Smooth muscle cell (in vitro differentiated cells): ENCODE results near the gene SLIT1. TPM values are rescaled to one million over a fixed set of nuclear protein-coding genes. Genes with fewer than 3 reads are reported as not detected.
A peak's percentile ranks its signal among the peaks of the same experiment; 100 is the strongest.

Experiments used
- DNase-seq: peaks from one replicate; lab custom pipeline; 2025; ENCODE audit not compliant: unreplicated experiment; lab: John Stamatoyannopoulos, UW
- H2AFZ ChIP-seq: fragments of 200-600 bp; sonication (generic); 2 replicates; pipeline ENCODE4 v1.6.0; 2016; ENCODE audit warnings: antibody characterized with exemption, low read depth, mild to moderate bottlenecking
- H3F3A ChIP-seq: fragments of 200-600 bp; sonication (generic); 2 replicates; pipeline ENCODE4 v1.6.0; 2017; ENCODE audit warnings: antibody characterized with exemption, low read depth
- H3K27ac ChIP-seq: fragments of 200-600 bp; sonication (generic); 2 replicates; pipeline ENCODE4 v1.5.1; 2016; ENCODE audit warnings: low read depth, mild to moderate bottlenecking
- H3K27me3 ChIP-seq: fragments of 200-600 bp; sonication (generic); 2 replicates; pipeline ENCODE4 v1.6.1; 2016; ENCODE audit warnings: low read depth, mild to moderate bottlenecking
- H3K36me3 ChIP-seq: fragments of 200-600 bp; sonication (generic); 2 replicates; pipeline ENCODE4 v1.5.1; 2016; ENCODE audit warnings: low read depth
- H3K4me1 ChIP-seq: fragments of 200-600 bp; sonication (generic); 2 replicates; pipeline ENCODE4 v1.5.1; 2016; ENCODE audit warnings: low read depth
- H3K4me2 ChIP-seq: fragments of 200-600 bp; sonication (generic); 2 replicates; pipeline ENCODE4 v1.6.0; 2016; ENCODE audit warnings: mild to moderate bottlenecking
- H3K4me3 ChIP-seq: fragments of 200-600 bp; sonication (generic); 2 replicates; pipeline ENCODE4 v1.5.1; 2016; ENCODE audit warnings: mild to moderate bottlenecking
- H3K79me2 ChIP-seq: fragments of 200-600 bp; sonication (generic); 2 replicates; pipeline ENCODE4 v1.6.0; 2016; ENCODE audit warnings: low read depth, mild to moderate bottlenecking
- H3K9ac ChIP-seq: fragments of 200-600 bp; sonication (generic); 2 replicates; pipeline ENCODE4 v1.6.0; 2016; ENCODE audit warnings: low read depth
- H3K9me3 ChIP-seq: fragments of 200-600 bp; sonication (generic); replicated peaks from 2 replicates; pipeline ENCODE4 v1.5.1; 2016; ENCODE audit warnings: low read depth
- H4K20me1 ChIP-seq: fragments of 200-600 bp; sonication (generic); 2 replicates; pipeline ENCODE4 v1.6.0; 2016; ENCODE audit warnings: low read depth
- CTCF ChIP-seq: fragments of 200-600 bp; sonication (generic); IDR thresholded peaks from 2 replicates; pipeline ENCODE4 v1.5.1; 2017; ENCODE audit warnings: borderline replicate concordance, mild to moderate bottlenecking, antibody characterized with exemption; ENCODE audit not compliant: insufficient read depth, poor library complexity, severe bottlenecking
- WGBS: methylation state at CpG from one replicate; pipeline ENCODE4 v1.1.7; 2016; ENCODE audit warnings: low lambda C conversion rate; 5-methylcytosine and 5-hydroxymethylcytosine counted together
- polyA plus RNA-seq: library from polyadenylated mRNA; unstranded; fragments of >200 nt; fragmentation: Nextera tagmentation; extraction: Ambion mirVana; gene quantifications from 2 replicates; pipeline ENCODE4 v1.2.1, GENCODE V29; 2016
- total RNA-seq: library from RNA; depleted of rRNA; stranded (reverse); fragments of >200 nt; gene quantifications from 2 replicates; pipeline ENCODE4 v1.2.3, GENCODE V29; 2014

SLIT1 gene
- total and polyA plus RNA-seq, 2 experiments from 2014 or later = 0.15 TPM; not detected in 1

GRCh38 chr10:97081621-97082235 is 104.0 kb downstream of the SLIT1 start:
- H2AFZ ChIP-seq = no peak overlapping the region
- WGBS = 15% methylated on average over 6 of the region's 6 CpGs
- H3K4me1 ChIP-seq = no peaks in the 10 kb centered on the region
- H3K27ac ChIP-seq = no peak overlapping the region
- H3K4me3 ChIP-seq = no peak overlapping the region
- no peaks in the 10 kb centered on the region for H3K9me3 ChIP-seq
- no peaks in the 10 kb centered on the region for H3K36me3 ChIP-seq
- no peaks in the 10 kb centered on the region for H3F3A ChIP-seq
- peak; percentile 73 for TF ChIP-seq CTCF
- H3K27me3 ChIP-seq = peaks cover 14% of the 10 kb centered on the region
- no peaks in the 10 kb centered on the region for H3K79me2 ChIP-seq
- peak; percentile 23 for DNase-seq
- H3K9ac ChIP-seq = no peak overlapping the region
- no peak overlapping the region for H3K4me2 ChIP-seq
- no peaks in the 10 kb centered on the region for H4K20me1 ChIP-seq

GRCh38 chr10:97080051-97080776 is 105.5 kb downstream of the SLIT1 start:
- Histone ChIP-seq H3F3A (no peaks in the 10 kb centered on the region), H3K79me2 (no peaks in the 10 kb centered on the region), H2AFZ (no peak overlapping the region), H3K4me3 (no peak overlapping the region), H4K20me1 (no peaks in the 10 kb centered on the region), H3K36me3 (no peaks in the 10 kb centered on the region), H3K27ac (no peak overlapping the region), H3K27me3 (peaks cover 15% of the 10 kb centered on the region), H3K4me2 (no peak overlapping the region), H3K4me1 (no peaks in the 10 kb centered on the region), H3K9ac (no peak overlapping the region), H3K9me3 (no peaks in the 10 kb centered on the region)
- 66% methylated on average over 7 of the region's 7 CpGs for WGBS
- no peak for TF ChIP-seq CTCF
- no peak for DNase-seq

- H3K9ac ChIP-seq = no peak overlapping the region
- H3K9me3 ChIP-seq = no peaks in the 10 kb centered on the region
- H3K4me2 ChIP-seq = no peak overlapping the region
- DNase-seq = no peak
- no peaks in the 10 kb centered on the region for H4K20me1 ChIP-seq
- no peaks in the 10 kb centered on the region for H3F3A ChIP-seq
- WGBS = 82% methylated on average over 3 of the region's 3 CpGs
- H3K4me3 ChIP-seq = no peak overlapping the region
- H3K4me1 ChIP-seq = no peaks in the 10 kb centered on the region
- H3K27ac ChIP-seq = no peak overlapping the region
- no peaks in the 10 kb centered on the region for H3K79me2 ChIP-seq
- no peak overlapping the region for H2AFZ ChIP-seq
- no peaks in the 10 kb centered on the region for H3K36me3 ChIP-seq
- peaks cover 15% of the 10 kb centered on the region for H3K27me3 ChIP-seq
- no peak for TF ChIP-seq CTCF
Measured at GRCh38 chr10:97079448-97079847, 106.3 kb downstream of the SLIT1 start.

- no peaks in the 10 kb centered on the region for H3K4me1 ChIP-seq
- no peaks in the 10 kb centered on the region for H3K79me2 ChIP-seq
- no peak overlapping the region for H3K4me2 ChIP-seq
- WGBS = 81% methylated on average over 2 of the region's 2 CpGs
- no peak overlapping the region for H3K27ac ChIP-seq
- no peaks in the 10 kb centered on the region for H3K9me3 ChIP-seq
- DNase-seq = no peak
- H4K20me1 ChIP-seq = no peaks in the 10 kb centered on the region
- H3K36me3 ChIP-seq = no peaks in the 10 kb centered on the region
- TF ChIP-seq CTCF = no peak
- H3F3A ChIP-seq = no peaks in the 10 kb centered on the region
- no peak overlapping the region for H3K4me3 ChIP-seq
- H2AFZ ChIP-seq = no peak overlapping the region
- peaks cover 16% of the 10 kb centered on the region for H3K27me3 ChIP-seq
- H3K9ac ChIP-seq = no peak overlapping the region
Measured at GRCh38 chr10:97078938-97079445, 106.8 kb downstream of the SLIT1 start.
